Left lung (tissue), 10 donors: ENCODE results near the gene PAQR8. TPM values are rescaled to one million over a fixed set of nuclear protein-coding genes. Genes with fewer than 3 reads are reported as not detected.

ENCODE experiments used
- ATAC-seq: fragments of 200-7000 bp; cut with Tn5 transposase; one replicate; pipeline ENCODE4 v1.9.1; 2020; ENCODE audit warnings: moderate library complexity
- DNase-seq, 4 donors: peaks; one replicate each; pipeline ENCODE4 v3.0.0-alpha.2; 2013 to 2020
- H3K27ac ChIP-seq, 2 donors: fragments of 200-600 bp; sonication (generic) in 1 of 2; one replicate each; pipeline versions ENCODE4 v1.5.0 to v1.8.0; 2020 to 2021
- H3K27me3 ChIP-seq, 2 donors: fragments of 200-600 bp; sonication (generic) in 1 of 2; one replicate each; pipeline versions ENCODE4 v1.5.0 to v1.8.0; 2020 to 2021
- H3K36me3 ChIP-seq, 2 donors: fragments of 200-600 bp; sonication (generic) in 1 of 2; one replicate each; pipeline versions ENCODE4 v1.5.0 to v1.8.0; 2020 to 2021
- H3K4me1 ChIP-seq, 2 donors: fragments of 200-600 bp; one replicate each; pipeline ENCODE4 v1.8.0; 2021
- H3K4me3 ChIP-seq, 2 donors: fragments of 200-600 bp; sonication (generic) in 1 of 2; one replicate each; pipeline versions ENCODE4 v1.5.0 to v1.8.0; 2020 to 2021; ENCODE audit warnings: mild to moderate bottlenecking in 1 of 2
- H3K9me3 ChIP-seq, 2 donors: fragments of 200-600 bp; sonication (generic) in 1 of 2; one replicate each; pipeline versions ENCODE4 v1.5.0 to v1.8.0; 2020 to 2021
- intact Hi-C, 2 donors: fragments of 100-400 bp; cut with DNase I; formaldehyde crosslinking; loops; one replicate each; pipeline versions ENCODE4 v1.11.2 to v1.14.2; 2022
- polyA plus RNA-seq, 6 donors: library from polyadenylated mRNA; unstranded; fragments of 120-200 nt; gene quantifications; one replicate each; pipeline ENCODE4 v1.2.1, GENCODE V29; 2013; ENCODE audit not compliant: insufficient read length in 6 of 6
- total RNA-seq, 2 donors: library from RNA; stranded (reverse); fragmentation: NEBNext Ultra II Directional; extraction: Animal tissue kit (Norgen Biotek cat#: 25700); gene quantifications; one replicate each; pipeline ENCODE4 v1.2.1, GENCODE V29; 2021
- TF ChIP-seq, protein P1 (sequence below), 2 donors: fragments of 200-600 bp; sonication (generic) in 1 of 2; IDR thresholded peaks; one replicate each; pipeline versions ENCODE4 v1.5.0 to v1.8.0; 2021; ENCODE audit warnings: antibody characterized with exemption in 2 of 2
- donor health status: DM: no; HTN: yes; CAD: no.
- donor health status: DM: no; HTN: no; CAD: no.

The PAQR8 gene
- total and polyA plus RNA-seq, 8 donors = 9.3 to 22.9 (median 16.6) TPM

DNA sequence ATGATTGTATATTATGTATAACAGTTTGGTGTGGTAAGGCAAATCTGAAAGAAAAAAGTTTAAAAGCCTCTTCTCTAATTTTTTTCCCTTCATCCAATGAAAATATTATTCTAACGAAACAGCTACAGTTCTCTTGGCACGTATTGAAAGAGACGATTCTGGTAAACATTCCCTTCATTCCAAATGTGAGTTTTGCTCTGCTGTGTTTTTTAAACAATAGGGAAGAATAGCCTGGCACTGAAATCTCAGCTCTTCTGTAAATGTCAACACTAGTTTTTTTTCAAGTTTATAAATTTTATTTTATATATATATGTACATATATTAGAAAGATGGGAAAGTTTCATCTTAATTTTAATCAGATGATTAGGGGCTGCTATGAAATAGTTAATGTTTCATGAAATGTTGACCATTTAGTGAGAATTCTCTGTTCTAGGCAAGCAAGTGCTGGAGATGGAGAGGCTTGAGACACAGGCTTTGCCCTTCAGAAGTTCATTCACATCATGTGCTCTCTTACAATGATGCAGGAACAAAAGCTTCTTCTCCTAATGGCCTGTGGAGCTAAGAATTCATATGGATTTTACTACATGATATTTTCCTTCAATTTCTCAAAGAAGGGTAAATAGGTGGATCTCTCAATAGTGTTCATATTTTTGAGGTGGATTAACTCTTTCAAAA is 4.1 kb downstream of the PAQR8 start:
- Histone ChIP-seq H3K9me3 (no peaks in the 10 kb centered on the region), H3K36me3 (peaks cover 0 to 4% of the 10 kb centered on the region in 2 donors), H3K27ac (no peak overlapping the region), H3K4me1 (peaks cover 7 to 25% of the 10 kb centered on the region in 2 donors), H3K27me3 (no peaks in the 10 kb centered on the region), H3K4me3 (no peak overlapping the region)
- TF ChIP-seq, protein P1, sequence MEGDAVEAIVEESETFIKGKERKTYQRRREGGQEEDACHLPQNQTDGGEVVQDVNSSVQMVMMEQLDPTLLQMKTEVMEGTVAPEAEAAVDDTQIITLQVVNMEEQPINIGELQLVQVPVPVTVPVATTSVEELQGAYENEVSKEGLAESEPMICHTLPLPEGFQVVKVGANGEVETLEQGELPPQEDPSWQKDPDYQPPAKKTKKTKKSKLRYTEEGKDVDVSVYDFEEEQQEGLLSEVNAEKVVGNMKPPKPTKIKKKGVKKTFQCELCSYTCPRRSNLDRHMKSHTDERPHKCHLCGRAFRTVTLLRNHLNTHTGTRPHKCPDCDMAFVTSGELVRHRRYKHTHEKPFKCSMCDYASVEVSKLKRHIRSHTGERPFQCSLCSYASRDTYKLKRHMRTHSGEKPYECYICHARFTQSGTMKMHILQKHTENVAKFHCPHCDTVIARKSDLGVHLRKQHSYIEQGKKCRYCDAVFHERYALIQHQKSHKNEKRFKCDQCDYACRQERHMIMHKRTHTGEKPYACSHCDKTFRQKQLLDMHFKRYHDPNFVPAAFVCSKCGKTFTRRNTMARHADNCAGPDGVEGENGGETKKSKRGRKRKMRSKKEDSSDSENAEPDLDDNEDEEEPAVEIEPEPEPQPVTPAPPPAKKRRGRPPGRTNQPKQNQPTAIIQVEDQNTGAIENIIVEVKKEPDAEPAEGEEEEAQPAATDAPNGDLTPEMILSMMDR (IDR thresholded peaks at IDR 0.05) = no peak
- no peak for ATAC-seq
- intact Hi-C loops = no loop called here
- DNase-seq = no peak

DNA sequence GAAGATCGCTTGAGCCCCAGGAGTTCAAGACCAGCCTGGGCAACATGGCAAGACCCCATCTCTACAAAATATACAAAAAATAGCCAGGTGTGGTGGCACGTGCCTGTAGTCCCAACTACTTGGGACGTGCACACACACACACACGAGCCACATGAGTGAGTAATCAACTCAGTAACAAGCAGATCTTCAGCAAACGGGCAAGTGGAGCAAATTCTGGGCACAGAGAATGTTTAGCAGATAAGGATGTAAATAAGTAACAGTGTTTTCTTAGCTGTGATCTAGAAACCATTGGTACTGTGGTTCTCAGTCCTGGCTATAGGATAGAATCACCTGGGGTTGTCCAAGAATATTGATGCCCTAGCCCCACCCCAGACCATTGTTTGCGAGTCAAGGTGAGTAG is 6.1 kb downstream of the PAQR8 start:
- DNase-seq (no peak), ATAC-seq (no peak)
- Histone ChIP-seq H3K27me3 (no peaks in the 10 kb centered on the region), H3K27ac (no peak overlapping the region), H3K4me3 (no peak overlapping the region), H3K36me3 (peaks cover 0 to 4% of the 10 kb centered on the region in 2 donors), H3K9me3 (no peaks in the 10 kb centered on the region), H3K4me1 (peaks cover 6 to 14% of the 10 kb centered on the region in 2 donors)
- intact Hi-C loops = no loop called here
- TF ChIP-seq, protein P1 (IDR thresholded peaks at IDR 0.05) = no peak

DNA sequence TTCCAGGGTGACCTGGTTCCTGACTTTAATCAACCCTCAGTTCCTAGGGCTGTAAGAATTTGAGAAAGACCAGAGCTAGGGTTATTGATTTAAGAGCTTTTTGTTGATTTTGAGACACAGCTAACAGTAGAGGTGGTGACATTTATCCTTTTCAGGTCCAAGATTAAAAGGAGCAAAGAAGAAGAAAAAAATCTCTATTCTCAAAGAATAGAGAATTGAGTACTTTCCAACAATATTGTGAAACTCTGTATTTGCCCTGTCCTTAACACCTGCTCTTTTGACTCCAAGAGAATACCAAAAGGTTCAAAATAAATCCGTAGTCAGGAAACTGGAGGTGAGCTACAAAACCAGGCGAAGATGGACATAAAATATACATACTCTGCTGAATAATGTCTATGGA is 7.3 kb downstream of the PAQR8 start:
- Histone ChIP-seq H3K9me3 (no peaks in the 10 kb centered on the region), H3K4me1 (peaks cover 0 to 5% of the 10 kb centered on the region in 2 donors), H3K4me3 (no peak overlapping the region), H3K27me3 (no peaks in the 10 kb centered on the region), H3K27ac (no peak overlapping the region), H3K36me3 (peaks cover 0 to 11% of the 10 kb centered on the region in 2 donors)
- DNase-seq = no peak
- ATAC-seq = no peak
- TF ChIP-seq, protein P1 (IDR thresholded peaks at IDR 0.05) = no peak
- intact Hi-C loops = no loop called here

DNA sequence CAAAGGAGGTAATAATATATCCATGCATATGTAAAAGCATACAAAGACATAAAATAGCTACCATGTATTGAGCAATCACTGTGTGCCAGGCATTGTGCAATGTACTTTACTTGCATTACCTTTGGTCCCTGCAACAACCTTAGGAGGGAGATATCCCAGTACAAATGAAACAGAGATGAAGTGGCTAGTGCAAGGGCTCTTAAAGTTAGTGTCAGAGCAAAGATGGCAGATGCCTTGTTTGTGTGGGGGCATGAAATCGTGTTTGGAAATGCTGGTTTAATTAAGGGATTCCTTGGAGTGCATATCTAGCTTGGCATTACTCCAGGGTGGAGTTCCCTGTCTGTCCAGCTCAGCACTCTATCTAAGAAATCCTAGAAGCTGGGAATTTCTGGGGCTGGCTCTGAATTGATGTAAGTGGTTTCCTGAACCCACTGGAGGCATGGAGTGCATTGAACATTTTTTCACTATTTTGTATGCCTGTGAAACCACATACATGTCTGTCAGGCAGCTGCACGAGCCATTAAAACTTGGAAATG is 9.8 kb downstream of the PAQR8 start:
- intact Hi-C loops = no loop called here
- no peaks in the 10 kb centered on the region for H3K9me3 ChIP-seq
- DNase-seq (no peak), ATAC-seq (peak; percentile 61)
- TF ChIP-seq, protein P1 (IDR thresholded peaks at IDR 0.05) = no peak
- peaks cover 0 to 11% of the 10 kb centered on the region in 2 donors for H3K36me3 ChIP-seq
- no peak overlapping the region for H3K27ac ChIP-seq
- peaks cover 0 to 8% of the 10 kb centered on the region in 2 donors for H3K4me1 ChIP-seq
- H3K4me3 ChIP-seq = no peak overlapping the region
- H3K27me3 ChIP-seq = no peaks in the 10 kb centered on the region

DNA sequence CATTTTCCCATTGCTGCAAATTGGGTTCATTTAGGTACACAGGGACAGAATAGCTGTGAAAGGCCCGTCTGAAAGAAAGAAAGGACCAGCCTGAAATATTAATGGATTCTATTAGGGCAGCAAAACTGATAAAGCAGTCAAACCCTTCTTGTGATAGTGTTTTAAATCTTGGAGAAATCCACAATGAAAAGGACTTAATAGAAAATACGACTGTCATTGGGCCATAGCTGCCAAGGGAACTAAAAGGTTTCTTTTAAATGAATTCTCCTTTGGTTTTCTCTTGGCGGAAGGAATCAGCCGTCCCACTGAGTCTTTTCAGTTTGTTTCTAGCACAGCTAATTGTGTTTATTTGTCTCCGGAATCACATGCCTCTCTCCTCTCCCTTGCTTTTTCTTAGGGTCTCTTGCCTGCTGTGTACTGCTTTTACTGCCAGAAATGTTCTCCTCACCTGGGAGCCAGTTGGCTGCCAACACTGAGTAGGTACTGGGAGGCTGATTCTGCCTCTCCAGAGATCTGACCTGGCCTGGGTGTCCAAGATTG is 11.3 kb downstream of the PAQR8 start:
- ATAC-seq = no peak
- H3K4me1 ChIP-seq = peaks cover 0 to 23% of the 10 kb centered on the region in 2 donors
- no peak overlapping the region for H3K4me3 ChIP-seq
- H3K36me3 ChIP-seq = peaks cover 0 to 7% of the 10 kb centered on the region in 2 donors
- no peaks in the 10 kb centered on the region for H3K9me3 ChIP-seq
- no peak for DNase-seq
- H3K27me3 ChIP-seq = no peaks in the 10 kb centered on the region
- intact Hi-C loops = no loop called here
- H3K27ac ChIP-seq = no peak overlapping the region
- TF ChIP-seq, protein P1 (IDR thresholded peaks at IDR 0.05) = no peak
